ENCODE results near the gene UXS1. TPM values are rescaled to one million over a fixed set of nuclear protein-coding genes. Genes with fewer than 3 reads are reported as not detected.
"Not testable (repeated sequence)": the region's sequence is repeated elsewhere in the genome, so short reads cannot be mapped to it uniquely, and the experiment has no call there.

Gene UXS1
- total RNA-seq, 4 donors from 2014 or later: 37.0 to 86.6 (median 62.5) TPM

DNA sequence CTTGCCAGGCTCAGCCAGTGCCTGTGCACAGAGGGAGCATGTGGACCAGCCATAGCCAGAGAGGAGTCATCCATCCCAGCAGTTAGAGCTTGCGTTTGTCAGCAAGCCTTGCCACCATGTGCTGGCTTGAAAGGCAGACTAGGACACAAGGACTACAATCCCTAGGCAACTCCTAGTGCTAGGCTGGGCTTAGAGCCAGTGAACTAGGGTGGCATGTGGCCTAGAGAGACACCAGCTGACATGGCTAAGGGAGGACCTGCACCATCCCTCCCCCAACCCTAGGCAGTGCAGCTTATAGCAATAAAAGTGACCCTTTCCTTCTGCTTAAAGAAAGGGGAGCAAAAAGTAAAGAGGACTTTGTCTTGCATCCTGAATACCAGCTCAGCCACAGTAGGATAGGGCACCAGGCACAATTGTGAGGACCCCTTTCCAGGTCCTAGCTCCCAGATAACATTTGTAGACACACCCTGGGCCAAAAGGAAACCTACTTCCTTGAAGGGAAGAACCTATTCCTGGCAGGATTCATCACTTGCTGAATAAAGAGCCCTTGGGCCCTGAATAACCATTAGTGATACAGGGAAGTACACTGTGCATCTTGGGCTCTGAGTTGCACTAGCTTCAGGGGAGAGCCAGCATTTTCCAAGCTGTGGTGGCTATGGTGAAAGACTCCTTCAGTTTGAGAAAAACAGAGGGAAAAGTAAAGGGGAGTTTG, 38.7 kb upstream of the UXS1 start:
- no peaks in the 10 kb centered on the region for H3K36me3 ChIP-seq
- WGBS, 2 donors (ENCODE audit: low coverage in 1 of 2): 100% methylated on average over 1 of the region's 1 CpG; no CpG with 5 or more reads in 1 of the 2 donors
- TF ChIP-seq EP300 (IDR thresholded peaks at IDR 0.05; ENCODE audit: low read depth) (no peak), POLR2AphosphoS5 (IDR thresholded peaks at IDR 0.05) (no peak), POLR2A (IDR thresholded peaks at IDR 0.05) (no peak)
- TF ChIP-seq, protein P1, sequence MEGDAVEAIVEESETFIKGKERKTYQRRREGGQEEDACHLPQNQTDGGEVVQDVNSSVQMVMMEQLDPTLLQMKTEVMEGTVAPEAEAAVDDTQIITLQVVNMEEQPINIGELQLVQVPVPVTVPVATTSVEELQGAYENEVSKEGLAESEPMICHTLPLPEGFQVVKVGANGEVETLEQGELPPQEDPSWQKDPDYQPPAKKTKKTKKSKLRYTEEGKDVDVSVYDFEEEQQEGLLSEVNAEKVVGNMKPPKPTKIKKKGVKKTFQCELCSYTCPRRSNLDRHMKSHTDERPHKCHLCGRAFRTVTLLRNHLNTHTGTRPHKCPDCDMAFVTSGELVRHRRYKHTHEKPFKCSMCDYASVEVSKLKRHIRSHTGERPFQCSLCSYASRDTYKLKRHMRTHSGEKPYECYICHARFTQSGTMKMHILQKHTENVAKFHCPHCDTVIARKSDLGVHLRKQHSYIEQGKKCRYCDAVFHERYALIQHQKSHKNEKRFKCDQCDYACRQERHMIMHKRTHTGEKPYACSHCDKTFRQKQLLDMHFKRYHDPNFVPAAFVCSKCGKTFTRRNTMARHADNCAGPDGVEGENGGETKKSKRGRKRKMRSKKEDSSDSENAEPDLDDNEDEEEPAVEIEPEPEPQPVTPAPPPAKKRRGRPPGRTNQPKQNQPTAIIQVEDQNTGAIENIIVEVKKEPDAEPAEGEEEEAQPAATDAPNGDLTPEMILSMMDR (IDR thresholded peaks at IDR 0.05): no peak

DNA sequence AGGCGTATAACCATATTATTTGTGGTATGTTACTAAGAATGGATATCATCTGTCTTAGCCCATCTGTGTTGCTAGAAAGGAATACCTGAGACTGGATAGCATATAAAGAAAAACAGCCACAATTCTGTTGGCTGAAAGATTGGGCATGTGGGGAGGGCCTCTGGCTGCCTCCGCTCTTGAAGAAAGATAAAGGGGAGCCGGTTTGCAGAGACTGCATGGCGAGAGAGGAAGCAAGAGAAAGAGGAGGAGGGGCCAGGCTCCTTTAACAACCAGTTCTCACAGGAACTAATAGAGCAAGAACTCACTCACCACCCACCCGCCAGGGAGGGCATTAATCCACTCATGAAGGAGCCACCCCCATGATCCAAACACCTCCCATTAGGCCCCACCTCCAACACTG, 29.2 kb upstream of the UXS1 start:
- intact Hi-C loops (cut with DNase I; ENCODE audit: low total_unique reads) (no loop called here), in situ Hi-C loops (cut with MboI; ENCODE audit: low pct_ligation_motif_present in 1 of 4, low pct_unique_long_range_greater_than_20kb in 1 of 4, low sequenced_read_pairs in 3 of 4) (no loop called here)
- Histone ChIP-seq H3K4me3 (no peak overlapping the region), H3K27ac (no peak overlapping the region), H3K4me1 (no peaks in the 10 kb centered on the region), H3K9me3 (no peaks in the 10 kb centered on the region), H3K27me3 (no peaks in the 10 kb centered on the region), H3K36me3 (no peaks in the 10 kb centered on the region)
- 77 to 89% methylated on average over 4 to 5 of the region's 5 CpGs for WGBS, 2 donors (ENCODE audit: low coverage in 1 of 2)
- no peak for TF ChIP-seq EP300 (IDR thresholded peaks at IDR 0.05; ENCODE audit: low read depth)
- TF ChIP-seq, protein P1 (IDR thresholded peaks at IDR 0.05): no peak
- TF ChIP-seq POLR2AphosphoS5 (IDR thresholded peaks at IDR 0.05): no peak
- TF ChIP-seq POLR2A (IDR thresholded peaks at IDR 0.05): no peak
- no peak for DNase-seq

More for the DNA sequence above, 38.7 kb upstream of the UXS1 start:
- Histone ChIP-seq H3K4me3 (no peak overlapping the region), H3K27ac (no peak overlapping the region), H3K9me3 (peaks cover 17% of the 10 kb centered on the region in 2 donors), H3K4me1 (no peaks in the 10 kb centered on the region), H3K27me3 (no peaks in the 10 kb centered on the region)
- in situ Hi-C loops (cut with MboI; ENCODE audit: low pct_ligation_motif_present in 1 of 4, low pct_unique_long_range_greater_than_20kb in 1 of 4, low sequenced_read_pairs in 3 of 4): no loop called here
- intact Hi-C loops (cut with DNase I; ENCODE audit: low total_unique reads): no loop called here
- DNase-seq: no peak

DNA sequence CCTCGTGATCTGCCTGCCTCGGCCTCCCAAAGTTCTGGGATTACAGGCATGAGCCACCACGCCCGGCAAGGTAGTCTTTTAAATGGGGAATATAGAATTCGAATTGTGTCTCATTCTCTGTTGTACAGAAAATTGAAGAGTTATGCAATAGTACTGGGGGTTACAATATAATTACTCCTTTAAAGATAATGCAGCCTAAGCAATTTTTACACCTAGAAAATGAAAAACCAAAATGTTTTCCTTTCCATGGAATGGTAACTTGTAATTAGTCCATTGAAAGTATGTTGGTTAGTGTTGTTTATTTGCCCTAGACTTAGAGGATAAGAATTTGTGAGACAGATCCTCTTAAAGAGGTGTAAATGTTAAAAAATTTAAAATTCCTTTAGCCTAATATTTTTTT, 28.0 kb upstream of the UXS1 start:
- H3K4me1 ChIP-seq; DNase-seq; H3K27ac ChIP-seq; H3K4me3 ChIP-seq; in situ Hi-C loops (cut with MboI; ENCODE audit: low pct_ligation_motif_present in 1 of 4, low pct_unique_long_range_greater_than_20kb in 1 of 4, low sequenced_read_pairs in 3 of 4); H3K27me3 ChIP-seq; intact Hi-C loops (cut with DNase I; ENCODE audit: low total_unique reads); H3K36me3 ChIP-seq; H3K9me3 ChIP-seq: not testable (repeated sequence)
- 88 to 100% methylated on average over 4 to 5 of the region's 5 CpGs for WGBS, 2 donors (ENCODE audit: low coverage in 1 of 2)

DNA sequence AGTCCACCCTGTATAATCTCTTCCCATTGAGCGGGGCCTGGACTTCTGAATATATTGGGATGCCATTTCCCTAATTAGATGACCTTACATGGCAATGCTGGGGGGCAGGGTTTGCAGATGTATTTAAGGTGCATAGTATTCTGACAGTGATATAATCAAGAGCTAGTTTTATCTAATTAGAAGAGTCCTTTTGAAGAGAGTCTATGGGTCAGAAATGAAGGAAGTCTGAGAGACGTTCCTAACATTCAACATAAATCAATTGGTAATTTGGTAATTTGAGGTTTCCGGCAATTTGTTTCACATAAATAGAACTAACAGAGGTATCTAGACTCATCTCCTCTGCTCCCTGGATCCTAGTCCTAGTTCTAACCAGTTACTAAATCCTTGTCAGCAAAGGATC, 25.7 kb upstream of the UXS1 start:
- Histone ChIP-seq H3K9me3 (no peaks in the 10 kb centered on the region), H3K4me3 (no peak overlapping the region), H3K27me3 (no peaks in the 10 kb centered on the region), H3K4me1 (no peaks in the 10 kb centered on the region), H3K36me3 (no peaks in the 10 kb centered on the region), H3K27ac (no peak overlapping the region)
- no peak for DNase-seq
- intact Hi-C loops (cut with DNase I; ENCODE audit: low total_unique reads): no loop called here
- WGBS, 2 donors (ENCODE audit: low coverage in 1 of 2): 75 to 86% methylated on average over 2 to 3 of the region's 3 CpGs
- in situ Hi-C loops (cut with MboI; ENCODE audit: low pct_ligation_motif_present in 1 of 4, low pct_unique_long_range_greater_than_20kb in 1 of 4, low sequenced_read_pairs in 3 of 4): no loop called here
- TF ChIP-seq EP300 (IDR thresholded peaks at IDR 0.05; ENCODE audit: low read depth): no peak
- TF ChIP-seq POLR2A (IDR thresholded peaks at IDR 0.05): no peak
- TF ChIP-seq, protein P1 (IDR thresholded peaks at IDR 0.05): no peak
- TF ChIP-seq POLR2AphosphoS5 (IDR thresholded peaks at IDR 0.05): no peak

DNA sequence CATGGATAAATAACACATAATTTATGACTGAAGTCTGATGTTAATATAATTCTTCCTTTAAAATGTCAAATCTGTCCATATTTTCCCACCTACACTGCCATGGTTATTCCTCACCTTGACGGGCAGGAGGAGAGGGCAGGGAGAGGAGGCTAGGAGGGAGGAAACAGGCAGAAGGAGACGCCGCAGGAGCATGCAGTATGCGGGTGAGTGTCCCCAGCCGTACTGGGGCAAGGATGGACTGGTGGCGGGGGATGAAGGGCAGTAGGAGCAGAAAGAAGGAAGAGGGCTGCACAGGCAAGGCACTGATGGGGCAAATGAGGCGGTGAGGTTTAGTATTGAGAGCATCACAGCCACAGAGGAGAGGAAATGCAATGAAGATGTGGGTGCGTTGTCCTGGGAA, 25.1 kb upstream of the UXS1 start:
- in situ Hi-C loops (cut with MboI; ENCODE audit: low pct_ligation_motif_present in 1 of 4, low pct_unique_long_range_greater_than_20kb in 1 of 4, low sequenced_read_pairs in 3 of 4); H3K27ac ChIP-seq; H3K4me3 ChIP-seq; DNase-seq; intact Hi-C loops (cut with DNase I; ENCODE audit: low total_unique reads); H3K27me3 ChIP-seq; H3K9me3 ChIP-seq; H3K36me3 ChIP-seq; H3K4me1 ChIP-seq: not testable (repeated sequence)
- 88 to 92% methylated on average over 2 to 7 of the region's 8 CpGs for WGBS, 2 donors (ENCODE audit: low coverage in 1 of 2)

All from transverse colon (tissue), 4 donors.